PC-9 (cell line): ENCODE results near the gene FAM98B. TPM values are rescaled to one million over a fixed set of nuclear protein-coding genes. Genes with fewer than 3 reads are reported as not detected.

Experiments used
- BruUV-seq: library from RNA; stranded (reverse); fragments of 400-500 nt; replicated peaks from 2 replicates; lab custom pipeline; 2021; lab: Mats Ljungman, UMichigan
- CTCF ChIA-PET: fragments of 300-600 bp; sonication (Branson Sonifier 250); formaldehyde crosslinking; loops from one replicate; lab custom pipeline; 2022; ENCODE audit warnings: antibody characterized with exemption; lab: Charles Lee
- POLR2A ChIA-PET: fragments of 300-600 bp; sonication (Branson Sonifier 250); formaldehyde crosslinking; loops from one replicate; lab custom pipeline; 2022; ENCODE audit warnings: antibody characterized with exemption; ENCODE audit not compliant: unreplicated experiment; lab: Charles Lee
- DNase-seq, 2 experiments: peaks; one replicate each; pipeline versions ENCODE4 v3.0.0 to v3.0.0-alpha.2; 2015 to 2022; ENCODE audit warnings: mixed read lengths in 1 of 2
- H2AFZ ChIP-seq: fragments of 200-600 bp; sonication (generic); 2 replicates; pipeline ENCODE4 v1.8.1; 2017; ENCODE audit warnings: antibody characterized with exemption
- H3F3A ChIP-seq: fragments of 200-600 bp; sonication (generic); 2 replicates; pipeline ENCODE4 v1.8.1; 2017; ENCODE audit warnings: antibody characterized with exemption, mild to moderate bottlenecking, low read depth; ENCODE audit not compliant: insufficient read depth
- H3K27ac ChIP-seq: fragments of 200-600 bp; sonication (generic); 2 replicates; pipeline ENCODE4 v1.6.1; 2016; ENCODE audit warnings: mixed run types
- H3K27me3 ChIP-seq: fragments of 200-600 bp; sonication (generic); 2 replicates; pipeline ENCODE4 v1.6.1; 2016; ENCODE audit warnings: low read depth, mixed run types; ENCODE audit not compliant: insufficient read depth
- H3K36me3 ChIP-seq: fragments of 200-600 bp; sonication (generic); 2 replicates; pipeline ENCODE4 v1.6.1; 2016; ENCODE audit warnings: low read depth, mixed run types
- H3K4me1 ChIP-seq: fragments of 200-600 bp; sonication (generic); replicated peaks from 2 replicates; pipeline ENCODE4 v1.6.1; 2016; ENCODE audit warnings: mixed run types; ENCODE audit not compliant: insufficient read depth
- H3K4me2 ChIP-seq: fragments of 200-600 bp; sonication (generic); 2 replicates; pipeline ENCODE4 v1.6.1; 2017; ENCODE audit warnings: mixed run types
- H3K4me3 ChIP-seq: fragments of 200-600 bp; sonication (generic); 2 replicates; pipeline ENCODE4 v1.6.1; 2016; ENCODE audit warnings: mixed run types
- H3K79me2 ChIP-seq: fragments of 200-600 bp; sonication (generic); 2 replicates; pipeline ENCODE4 v1.6.1; 2017; ENCODE audit warnings: low read depth, mixed run types
- H3K9me2 ChIP-seq: fragments of 200-600 bp; sonication (generic); 2 replicates; pipeline ENCODE4 v1.8.1; 2017; ENCODE audit warnings: mild to moderate bottlenecking; ENCODE audit not compliant: insufficient read depth
- H3K9me3 ChIP-seq: fragments of 200-600 bp; sonication (generic); 2 replicates; pipeline ENCODE4 v1.8.1; 2016; ENCODE audit warnings: low read depth; ENCODE audit not compliant: insufficient read depth
- H4K20me1 ChIP-seq: fragments of 200-600 bp; sonication (generic); 2 replicates; pipeline ENCODE4 v1.8.1; 2017; ENCODE audit not compliant: insufficient read depth
- CTCF ChIP-seq: fragments of 200-600 bp; sonication (generic); conservative IDR thresholded peaks from 2 replicates; pipeline ENCODE4 v1.6.1; 2017; ENCODE audit warnings: mixed run types, antibody characterized with exemption, mild to moderate bottlenecking, moderate library complexity
- EZH2 ChIP-seq: fragments of 200-600 bp; sonication (generic); IDR thresholded peaks from 2 replicates; pipeline ENCODE4 v1.8.0; 2017; ENCODE audit warnings: antibody characterized with exemption, low read depth
- intact Hi-C: fragments of 100-400 bp; cut with micrococcal nuclease; formaldehyde crosslinking; loops from one replicate; pipeline ENCODE4 v1.10.0; 2022; ENCODE audit not compliant: unreplicated experiment
- total RNA-seq: library from RNA; stranded (reverse); gene quantifications from 2 replicates; pipeline ENCODE4 v1.2.3, GENCODE V29; 2021

FAM98B gene
- total RNA-seq, 1 experiment from 2014 or later, result 34.7 TPM

GRCh38 chr15:38490242-38490922, 36.5 kb downstream of the FAM98B start:
- H3K27ac ChIP-seq, result no peak overlapping the region
- intact Hi-C loops, result no loop called here
- CTCF ChIA-PET, result no interaction called here
- POLR2A ChIA-PET, result interaction anchor here (0.6 kb wide), 1 partner anchor 47 kb away, joined by 3 read pairs; no protein-coding TSS in a partner anchor
- H3K9me2 ChIP-seq, result no peaks in the 10 kb centered on the region
- no TSS peak for BruUV-seq
- H3K36me3 ChIP-seq, result no peaks in the 10 kb centered on the region
- no peaks in the 10 kb centered on the region for H3K9me3 ChIP-seq
- no peaks in the 10 kb centered on the region for H3K27me3 ChIP-seq
- H3F3A ChIP-seq, result no peaks in the 10 kb centered on the region
- H4K20me1 ChIP-seq, result no peaks in the 10 kb centered on the region
- no peaks in the 10 kb centered on the region for H3K4me1 ChIP-seq
- no peaks in the 10 kb centered on the region for H3K79me2 ChIP-seq
- DNase-seq, result no peak
- H3K4me2 ChIP-seq, result no peak overlapping the region
- TF ChIP-seq EZH2 (no peak), CTCF (no peak)
- H3K4me3 ChIP-seq, result no peak overlapping the region
- no peak overlapping the region for H2AFZ ChIP-seq

GRCh38 chr15:38496151-38496550, 42.2 kb downstream of the FAM98B start:
- ChIA-PET CTCF (no interaction called here), POLR2A (no interaction called here)
- no peak for TF ChIP-seq CTCF
- no peak for TF ChIP-seq EZH2
- Histone ChIP-seq H3K4me2 (no peak overlapping the region), H3K36me3 (no peaks in the 10 kb centered on the region), H4K20me1 (no peaks in the 10 kb centered on the region), H3K27ac (no peak overlapping the region), H2AFZ (no peak overlapping the region), H3K9me2 (no peaks in the 10 kb centered on the region), H3K27me3 (no peaks in the 10 kb centered on the region), H3K4me1 (no peaks in the 10 kb centered on the region), H3K79me2 (no peaks in the 10 kb centered on the region), H3K4me3 (no peak overlapping the region), H3K9me3 (no peaks in the 10 kb centered on the region), H3F3A (no peaks in the 10 kb centered on the region)
- intact Hi-C loops, result no loop called here
- BruUV-seq, result no TSS peak
- no peak for DNase-seq

- no peaks in the 10 kb centered on the region for H3F3A ChIP-seq
- H3K79me2 ChIP-seq, result no peaks in the 10 kb centered on the region
- H4K20me1 ChIP-seq, result no peaks in the 10 kb centered on the region
- no peak overlapping the region for H3K4me2 ChIP-seq
- ChIA-PET POLR2A (no interaction called here), CTCF (no interaction called here)
- no peaks in the 10 kb centered on the region for H3K9me3 ChIP-seq
- BruUV-seq, result no TSS peak
- no peaks in the 10 kb centered on the region for H3K36me3 ChIP-seq
- H2AFZ ChIP-seq, result no peak overlapping the region
- H3K27ac ChIP-seq, result no peak overlapping the region
- no peak overlapping the region for H3K4me3 ChIP-seq
- no peaks in the 10 kb centered on the region for H3K27me3 ChIP-seq
- H3K4me1 ChIP-seq, result no peaks in the 10 kb centered on the region
- TF ChIP-seq CTCF (no peak), EZH2 (no peak)
- no peaks in the 10 kb centered on the region for H3K9me2 ChIP-seq
- intact Hi-C loops, result no loop called here
- no peak for DNase-seq
Observed at GRCh38 chr15:38499651-38500050, 45.7 kb downstream of the FAM98B start.
